GM18868 (cell line): ENCODE results near the gene UBAP1.
"Not testable (repeated sequence)": the region's sequence is repeated elsewhere in the genome, so short reads cannot be mapped to it uniquely, and the experiment has no call there.

Source experiments
- ATAC-seq: cut with Tn5 transposase; IDR thresholded peaks from one replicate; pipeline ENCODE4 v1.9.1; 2021; ENCODE audit warnings: mild to moderate bottlenecking, moderate library complexity; ENCODE audit not compliant: unreplicated experiment

Gene UBAP1

DNA sequence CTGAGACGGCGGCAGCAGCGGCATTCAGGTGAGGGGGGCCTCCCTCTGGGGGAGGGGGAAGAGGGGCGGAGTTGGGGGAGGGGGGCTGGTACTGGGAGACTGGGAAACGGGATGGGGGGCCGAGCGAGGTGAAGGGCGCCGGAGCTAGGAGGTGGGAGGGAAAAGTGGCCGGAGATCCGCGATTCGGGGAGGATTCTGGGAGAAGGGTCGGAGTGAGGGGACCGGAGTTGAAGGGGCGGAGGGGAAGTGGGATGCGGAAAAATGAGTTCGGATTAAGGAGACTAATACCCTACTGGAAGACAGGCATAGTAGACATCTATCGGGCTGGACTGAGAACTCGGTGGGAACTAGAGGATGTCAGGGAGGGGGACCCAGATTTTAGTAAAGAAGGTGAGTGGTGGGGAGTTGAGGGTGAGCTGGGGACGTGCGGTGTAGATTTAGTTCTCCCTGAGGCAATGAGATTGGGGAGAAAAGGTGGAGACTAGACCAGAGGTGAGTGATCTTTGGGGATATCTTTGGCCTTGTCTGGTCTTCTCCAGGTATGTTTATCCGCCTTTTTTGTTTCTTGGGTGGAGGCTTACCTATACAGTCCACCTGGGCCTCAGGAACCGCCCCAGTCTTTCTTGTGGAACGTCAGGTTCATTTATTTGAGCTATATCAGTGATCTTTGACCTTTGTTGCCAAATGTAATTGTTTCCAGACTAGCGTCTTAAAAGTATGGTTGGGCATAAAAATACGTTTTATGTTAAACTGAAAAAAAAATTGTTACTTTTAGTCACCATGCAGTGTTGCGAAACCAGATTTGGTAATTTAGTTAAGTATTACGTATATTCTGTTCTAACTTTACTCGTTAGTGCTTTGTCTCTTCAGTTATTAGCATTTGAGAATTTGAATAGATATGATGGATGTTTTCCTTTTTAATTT lies 632 bp downstream of the UBAP1 start:
- no peak for ATAC-seq

DNA sequence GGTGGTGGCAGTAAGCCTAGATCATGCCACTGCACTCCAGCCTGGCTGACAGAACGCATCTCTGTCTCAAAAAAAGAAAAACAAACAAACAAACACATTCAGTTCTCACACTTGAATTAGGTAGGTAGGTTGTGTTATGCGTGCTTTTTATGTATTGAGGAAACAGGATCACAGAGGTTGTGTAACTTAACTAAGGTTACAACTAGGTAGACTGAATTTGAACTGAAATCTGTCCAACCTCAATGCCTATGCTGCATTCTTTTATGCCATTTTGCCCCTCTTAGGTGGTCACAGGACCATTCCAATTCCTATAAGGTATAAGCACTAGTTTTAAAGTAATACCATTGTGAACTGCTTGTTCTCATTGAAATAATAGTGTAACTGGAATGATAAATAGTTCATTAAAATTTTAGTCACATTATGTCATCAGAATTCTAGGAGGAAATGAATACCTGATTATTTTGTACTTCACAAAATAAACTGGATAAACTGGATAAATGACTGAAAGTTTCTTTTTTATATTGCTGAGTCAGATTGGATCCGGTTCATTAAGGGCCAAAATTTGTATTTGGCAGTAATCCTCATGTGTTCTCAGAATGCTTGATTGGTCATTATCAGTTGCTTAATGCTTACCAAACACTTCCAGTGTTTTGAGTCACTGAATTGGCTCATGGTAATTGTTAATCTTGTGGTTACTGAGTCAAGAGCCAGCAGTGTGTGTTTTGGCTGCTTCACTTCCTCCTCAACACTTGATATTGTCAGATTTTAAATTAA lies 7.1 kb downstream of the UBAP1 start:
- ATAC-seq = peak; percentile 77

DNA sequence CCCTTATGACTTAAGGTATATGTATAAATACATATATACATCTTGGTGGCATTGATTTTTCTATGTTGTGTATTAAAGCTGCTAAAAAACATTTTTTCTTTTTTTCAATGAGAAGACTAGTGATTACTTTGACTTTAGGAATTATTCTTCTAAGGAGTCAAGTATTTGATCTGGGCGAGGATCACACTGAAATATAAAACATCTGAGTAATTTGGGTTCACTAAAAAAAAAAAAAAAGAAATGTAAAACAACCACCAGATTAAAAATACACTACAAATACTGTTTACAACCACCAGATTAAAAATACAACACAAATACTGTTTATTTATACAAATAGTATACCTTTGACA lies 9.0 kb downstream of the UBAP1 start:
- no peak for ATAC-seq

DNA sequence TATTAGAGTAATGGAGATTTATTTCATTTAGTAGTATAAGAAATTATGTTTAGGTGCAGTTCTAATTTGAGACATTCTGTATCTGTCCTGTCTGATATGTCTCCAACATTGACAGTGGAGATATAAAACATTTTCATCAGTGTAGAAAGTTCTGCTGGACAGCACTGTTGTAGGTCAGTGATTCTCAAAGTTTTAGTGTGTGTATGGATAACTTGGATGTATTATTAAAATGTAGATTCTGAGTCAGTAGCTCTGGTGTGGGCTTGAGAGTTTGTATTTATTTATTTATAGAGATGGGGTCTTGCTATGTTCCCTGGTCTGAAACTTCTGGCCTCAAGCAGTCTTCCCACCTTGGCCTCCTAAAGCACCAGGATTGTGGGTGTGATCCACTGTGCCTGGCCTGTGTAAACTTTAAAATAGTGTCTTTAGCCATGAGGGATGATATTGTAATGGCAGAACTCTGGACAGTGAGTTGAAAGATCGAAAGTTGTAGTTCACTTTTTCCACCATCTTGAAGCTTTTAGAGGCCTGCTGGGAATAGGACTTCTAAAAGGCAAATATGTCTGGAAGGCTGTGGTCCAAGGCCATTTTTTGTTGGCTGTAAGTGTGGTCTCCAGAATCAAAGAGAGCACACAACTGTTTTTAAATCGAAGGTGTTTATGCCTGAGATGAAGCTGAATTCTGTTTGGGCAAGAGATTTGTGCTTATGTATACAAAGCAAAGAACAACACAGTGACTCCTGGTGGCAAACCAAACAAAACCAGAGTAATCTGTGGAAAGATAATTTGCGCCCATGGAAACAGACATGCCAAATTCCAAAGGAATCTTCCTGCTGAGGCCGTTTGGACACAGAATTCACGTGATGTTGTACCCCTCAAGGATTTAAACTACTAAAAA lies 12.4 kb downstream of the UBAP1 start:
- ATAC-seq = no peak

DNA sequence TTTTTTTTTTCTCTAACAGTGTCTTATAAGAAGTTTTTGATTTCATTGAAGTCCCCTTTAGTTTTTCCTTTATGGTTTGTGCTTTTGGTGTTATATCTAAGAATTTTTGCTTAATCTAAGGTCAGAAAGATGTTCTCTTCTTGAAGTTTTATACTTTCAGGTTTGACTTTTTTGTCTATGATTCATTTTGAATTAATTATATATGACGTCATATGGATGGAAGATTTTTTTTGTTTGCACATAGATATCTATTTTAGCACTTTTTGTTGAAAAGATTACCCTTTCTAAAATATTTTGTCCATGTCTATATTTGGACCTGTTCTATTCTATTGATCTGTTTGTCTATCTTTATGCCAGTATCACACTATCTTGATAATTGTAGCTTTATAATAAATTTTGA lies 16.3 kb downstream of the UBAP1 start:
- no peak for ATAC-seq

DNA sequence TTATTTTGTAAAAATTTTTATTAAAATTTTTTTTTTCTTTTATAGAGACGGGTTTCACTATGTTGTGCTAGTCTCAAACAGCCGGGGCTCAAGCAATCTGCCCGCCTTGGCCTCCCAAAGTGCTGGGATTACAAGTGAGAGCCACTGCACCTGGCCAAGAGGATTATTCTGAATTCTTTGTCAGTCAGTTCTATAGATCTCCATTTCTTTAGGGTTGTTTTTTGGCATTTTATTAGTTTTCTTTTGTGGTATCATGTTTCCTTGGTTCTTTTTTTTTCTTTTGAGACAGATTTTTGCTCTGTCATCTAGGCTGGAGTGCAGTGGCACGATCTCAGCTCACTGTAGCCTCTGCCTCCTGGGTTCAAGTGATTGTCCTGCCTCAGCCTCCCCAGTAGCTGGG lies 18.4 kb downstream of the UBAP1 start:
- ATAC-seq = not testable (repeated sequence)

DNA sequence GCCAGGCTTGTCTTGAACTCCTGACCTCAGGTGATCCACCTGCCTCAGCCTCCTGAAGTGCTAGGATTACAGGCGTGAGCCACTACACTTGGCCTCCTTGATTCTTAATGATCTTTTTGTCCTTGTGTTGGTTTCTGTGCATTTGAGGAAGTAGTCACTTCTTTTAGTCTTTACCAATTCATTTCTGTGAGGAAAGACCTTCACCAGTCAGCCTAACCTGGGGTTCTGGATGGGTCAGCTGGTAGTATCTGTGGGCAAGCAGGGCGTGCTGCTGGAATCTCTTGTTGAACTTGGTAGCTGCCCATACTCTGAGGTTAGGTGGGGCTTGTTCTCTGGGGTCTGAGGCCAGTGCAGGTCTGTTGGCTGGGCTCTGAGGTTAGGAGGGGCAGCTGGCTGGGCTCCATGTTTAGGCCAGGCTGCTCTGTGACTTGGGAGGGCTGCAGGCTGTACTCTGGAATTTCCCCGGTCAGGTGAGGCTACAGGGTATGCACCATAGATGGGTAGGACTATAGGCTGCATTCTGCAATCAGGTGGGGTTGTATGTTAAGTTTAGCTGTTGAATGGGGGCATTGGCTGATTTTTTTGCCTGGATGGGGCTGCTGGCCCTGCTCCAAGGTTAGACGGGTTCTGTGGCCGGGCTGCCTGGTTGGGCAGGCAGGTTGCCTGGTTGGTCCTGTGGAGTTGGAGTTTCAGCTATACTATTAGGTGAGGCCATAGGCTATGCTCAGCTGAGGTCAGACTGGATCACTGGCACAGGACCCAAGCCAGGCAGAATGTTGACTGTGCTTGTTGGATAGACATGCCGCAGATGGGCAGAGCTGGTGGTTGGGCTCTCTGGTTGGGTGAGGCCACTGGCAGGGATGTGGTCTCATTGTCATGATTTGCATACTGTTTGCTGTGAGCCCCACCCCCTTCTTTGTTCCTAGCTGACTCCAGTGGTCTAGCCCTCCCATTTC lies 19.2 kb downstream of the UBAP1 start:
- ATAC-seq = no peak

DNA sequence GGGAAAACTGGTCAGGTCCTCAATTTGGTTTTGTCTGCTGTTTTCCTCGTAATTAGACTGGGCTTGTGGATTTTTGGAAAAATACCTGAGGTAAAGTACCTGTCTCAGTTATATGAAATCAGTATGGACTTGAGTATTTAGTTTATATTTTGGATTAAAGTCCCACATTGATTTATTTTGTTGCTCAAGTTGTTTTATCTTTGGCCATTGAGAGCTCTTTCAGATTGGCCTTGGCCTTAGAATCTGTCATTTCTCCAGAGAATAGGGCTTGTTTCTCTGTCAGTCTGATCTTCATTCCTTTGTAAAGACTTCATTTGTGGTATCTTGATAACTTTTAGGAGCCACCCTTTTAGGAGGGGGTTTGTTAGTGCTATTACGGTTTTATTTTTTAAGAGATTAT lies 21.2 kb downstream of the UBAP1 start:
- ATAC-seq = no peak

DNA sequence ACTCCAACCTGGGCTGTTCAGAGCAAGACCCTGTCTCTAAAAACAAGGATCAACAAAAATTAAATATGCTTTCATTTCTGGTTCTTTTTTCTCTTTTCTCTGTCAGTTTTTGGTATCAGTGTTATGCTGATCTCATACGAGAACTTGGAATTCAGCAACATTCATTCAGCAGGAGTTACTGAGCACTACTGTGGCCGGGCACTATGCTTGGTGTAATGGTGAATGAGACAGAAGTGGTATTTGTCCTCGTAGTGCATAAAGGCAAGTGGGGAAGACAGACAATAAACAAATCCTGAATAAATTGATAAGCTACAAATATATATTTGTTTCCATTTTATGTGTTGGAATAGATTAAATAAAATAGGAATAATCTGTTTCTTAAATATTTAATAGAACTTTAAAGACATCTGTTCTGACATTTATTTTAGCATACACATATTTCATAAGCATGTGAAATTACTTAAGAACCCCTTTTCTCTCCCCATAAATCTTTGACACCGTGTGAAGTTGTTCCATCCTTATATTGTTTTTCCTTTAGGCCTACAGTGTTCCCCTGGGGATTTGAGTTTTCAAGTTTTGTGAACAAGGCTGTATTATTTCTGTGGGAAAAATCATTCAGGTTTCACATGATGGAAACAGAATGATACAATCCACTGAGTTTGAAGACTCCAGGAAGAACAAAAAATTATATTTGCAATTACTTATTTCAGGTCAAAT lies 24.6 kb downstream of the UBAP1 start:
- no peak for ATAC-seq

DNA sequence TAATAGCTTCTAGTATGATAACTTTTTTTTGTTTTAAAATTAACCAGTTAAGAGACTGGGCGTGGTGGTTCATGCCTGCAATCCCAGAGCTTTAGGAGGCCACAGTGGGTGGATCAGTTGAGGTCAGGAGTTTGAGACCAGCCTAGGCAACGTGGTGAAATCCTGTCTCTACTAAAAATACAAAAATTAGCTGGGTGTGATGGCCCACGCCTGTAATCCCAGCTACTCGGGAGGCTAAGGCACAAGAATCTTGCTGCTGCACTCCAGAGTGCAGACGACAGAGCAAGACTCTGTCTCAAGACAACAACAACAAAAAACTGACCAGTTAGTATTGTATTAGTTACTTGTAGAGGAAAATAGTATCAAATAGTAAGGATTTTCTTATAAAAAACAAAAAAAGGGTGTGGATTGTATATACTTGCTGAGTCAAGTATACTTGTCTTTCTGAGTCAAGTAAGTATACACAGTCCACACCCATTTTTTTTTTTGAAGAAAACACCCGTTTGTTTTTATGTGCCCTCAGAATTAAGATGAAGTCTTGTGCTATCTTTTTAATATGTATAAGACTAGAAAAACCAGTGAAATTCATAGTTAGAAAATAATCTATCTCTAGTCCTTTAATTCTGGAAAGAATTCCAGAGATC lies 25.3 kb downstream of the UBAP1 start:
- no peak for ATAC-seq

DNA sequence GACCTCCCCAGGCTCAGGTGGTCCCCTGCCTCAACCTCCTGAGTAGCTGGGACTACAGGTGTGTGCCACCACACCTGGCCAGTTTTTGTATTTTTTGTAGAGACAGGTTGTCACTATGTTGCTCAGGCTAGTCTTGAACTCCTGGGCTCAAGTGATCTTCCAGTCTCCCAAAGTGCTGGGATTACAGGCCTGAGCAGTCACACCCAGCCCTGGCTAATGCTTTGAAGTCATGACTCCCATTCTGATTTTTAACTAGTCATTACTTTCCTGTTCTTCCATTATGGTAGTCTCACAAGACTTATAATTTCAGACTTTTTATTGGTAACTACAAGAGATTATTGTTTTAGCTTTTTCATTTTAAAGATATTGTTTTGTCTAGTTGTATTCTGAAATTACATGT lies 26.3 kb downstream of the UBAP1 start:
- ATAC-seq = no peak

DNA sequence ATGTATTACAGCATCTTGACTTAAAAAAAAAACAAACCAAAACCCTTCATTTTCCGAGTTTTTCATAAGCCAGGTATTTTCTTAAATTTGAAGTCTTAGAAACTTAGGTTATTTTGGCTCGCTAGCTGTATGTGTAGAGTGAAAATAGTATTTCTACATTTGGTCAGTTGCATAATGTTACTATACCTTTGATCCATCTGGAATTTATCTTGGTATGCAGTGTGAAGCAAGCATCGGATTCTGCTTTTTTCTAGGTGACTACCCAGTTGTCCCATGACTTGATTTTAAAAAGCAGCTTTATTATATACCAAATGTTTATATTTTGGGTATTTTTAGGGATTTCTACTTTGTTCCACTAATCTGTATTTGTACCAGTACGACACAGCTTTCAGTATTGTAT lies 27.7 kb downstream of the UBAP1 start:
- no peak for ATAC-seq

DNA sequence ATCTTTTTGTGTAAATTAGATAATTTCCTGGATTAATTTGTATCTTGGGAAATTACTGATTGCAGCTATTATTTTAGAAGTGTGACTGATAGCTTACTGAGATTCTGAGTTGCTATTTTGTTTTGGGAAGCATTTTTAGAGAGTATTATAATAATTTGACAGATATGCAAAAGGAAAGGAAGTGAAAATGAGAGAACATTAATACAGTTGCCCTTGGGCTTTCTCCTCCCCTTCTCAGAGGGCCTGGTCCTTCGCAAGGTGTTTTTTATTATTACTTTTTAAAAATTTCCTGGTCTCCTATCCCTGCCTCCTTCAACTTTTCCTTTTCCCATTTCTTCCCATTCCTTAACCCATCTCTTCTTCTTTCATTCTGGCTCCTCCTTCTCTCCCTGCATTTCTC lies 32.6 kb downstream of the UBAP1 start:
- ATAC-seq = no peak

DNA sequence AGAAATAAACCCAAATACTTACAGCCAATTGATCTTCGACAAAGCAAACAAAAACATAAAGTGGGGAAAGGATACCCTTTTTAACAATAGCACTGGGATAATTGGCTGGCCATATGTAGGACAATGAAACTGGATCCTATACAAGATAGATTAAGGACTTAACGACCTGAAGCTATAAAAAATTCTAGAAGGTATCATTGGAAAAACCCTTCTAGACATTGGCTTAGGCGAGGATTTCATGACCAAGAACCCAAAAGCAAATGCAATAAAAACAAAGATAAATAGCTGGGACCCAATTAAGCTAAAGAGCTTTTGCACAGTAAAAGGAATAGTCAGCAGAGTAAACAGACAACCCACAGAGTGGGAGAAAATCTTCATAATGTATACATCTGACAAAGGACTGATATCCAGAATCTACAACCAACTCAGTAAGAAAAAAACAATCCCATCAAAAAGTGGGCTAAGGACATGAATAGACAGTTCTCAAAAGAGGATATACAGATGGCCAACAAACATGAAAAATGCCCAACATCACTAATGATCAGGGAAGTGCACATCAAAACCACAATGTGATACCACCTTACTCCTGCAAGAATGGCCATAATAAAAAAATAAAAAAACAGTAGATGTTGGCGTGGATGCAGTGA lies 35.6 kb downstream of the UBAP1 start:
- ATAC-seq = not testable (repeated sequence)

DNA sequence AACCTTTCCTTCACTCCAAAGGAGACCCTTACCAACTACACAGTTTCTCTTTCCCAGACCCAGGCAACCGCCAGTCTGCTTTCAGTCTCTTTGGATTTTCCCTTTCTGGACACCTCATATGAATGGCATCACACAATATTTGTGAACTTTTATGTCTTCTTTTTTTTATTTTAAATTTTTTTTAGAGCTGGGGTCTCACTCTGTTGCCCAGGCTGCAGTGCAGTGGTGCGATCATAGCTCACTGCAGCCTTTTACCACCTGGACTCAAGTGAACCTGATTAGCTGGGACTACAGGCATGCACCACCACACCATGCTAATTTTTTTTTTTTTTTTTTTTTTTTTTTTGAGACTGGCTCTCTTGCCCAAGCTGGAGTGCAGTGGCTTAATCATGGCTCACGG lies 37.5 kb downstream of the UBAP1 start:
- ATAC-seq = no peak

DNA sequence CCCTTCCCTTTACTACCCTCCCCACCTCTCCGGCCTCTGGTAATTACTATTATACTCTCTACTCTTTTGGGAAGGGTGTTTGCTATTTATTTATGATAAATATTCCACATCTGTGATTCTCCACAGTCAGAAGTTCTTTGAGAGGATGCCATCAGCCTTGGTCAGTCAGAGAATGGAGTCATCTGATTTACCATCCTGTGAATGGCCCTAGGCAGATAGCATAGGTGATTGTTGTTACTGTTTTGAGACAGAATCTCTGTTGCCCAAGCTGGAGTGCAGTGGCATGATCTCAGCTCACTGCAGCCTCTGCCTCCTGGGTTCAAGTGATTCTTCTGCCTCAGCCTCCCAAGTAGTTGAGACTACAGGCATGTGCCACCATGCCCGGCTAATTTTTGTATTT lies 38.2 kb downstream of the UBAP1 start:
- not testable (repeated sequence) for ATAC-seq

DNA sequence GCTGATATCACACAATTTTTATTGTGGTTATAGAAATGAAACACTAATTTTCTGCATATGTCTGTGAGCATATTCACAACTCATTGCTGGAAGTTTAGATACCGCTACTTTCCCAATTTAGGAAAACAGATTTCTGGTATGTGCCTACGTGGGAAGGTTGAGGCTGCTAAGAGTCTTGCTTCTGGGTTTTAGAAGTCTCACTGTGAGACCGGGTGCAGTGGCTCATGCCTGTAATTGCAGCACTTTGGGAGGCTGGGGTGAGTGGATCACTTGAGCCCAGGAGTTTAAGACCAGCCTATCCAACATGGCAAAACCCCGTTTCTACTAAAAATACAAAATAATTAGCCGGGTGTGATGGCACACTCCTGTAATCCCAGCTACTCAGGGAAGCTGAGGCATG lies 39.6 kb downstream of the UBAP1 start:
- no peak for ATAC-seq

DNA sequence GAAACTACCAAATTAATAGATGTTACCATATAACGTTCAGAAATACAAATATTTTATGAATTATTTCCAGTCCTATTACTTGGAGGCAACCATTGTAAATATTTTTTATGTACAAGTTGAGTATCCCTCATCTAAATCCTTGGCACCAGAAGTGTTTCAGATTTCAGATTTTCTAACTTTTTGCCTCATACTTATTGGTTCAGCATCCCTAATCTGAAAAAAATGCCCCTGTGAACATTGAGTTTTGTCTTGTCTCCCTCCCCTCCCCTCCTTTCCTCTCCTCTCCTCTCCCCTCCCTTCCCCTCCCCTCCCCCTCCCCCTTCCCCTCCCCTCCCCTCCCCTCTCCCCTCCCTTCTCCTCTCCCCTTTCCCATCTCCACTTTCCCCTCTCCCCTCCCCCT lies 40.6 kb downstream of the UBAP1 start:
- ATAC-seq = no peak
